Measurements from ENCODE around the gene PRR13. TPM values are rescaled to one million over a fixed set of nuclear protein-coding genes. Genes with fewer than 3 reads are reported as not detected.

The PRR13 gene
- 260 to 366 TPM (median 324 TPM) in 5 replicates for total RNA-seq (2022; extraction: Qiagen RNA extraction; ENCODE audit: low read depth)

GRCh38 chr12:53441040-53441833 is at the start of gene PRR13:
Gene PRR13, plus strand, starts transcription at chr12:53441734. Its CDS starts 981 bp downstream, at chr12:53442715.

GRCh38 chr12:53423597-53423996 is 17.9 kb upstream of the PRR13 start, which contains the start of gene AMHR2:
Gene AMHR2, plus strand, starts transcription at chr12:53423855. Its CDS starts 80 bp downstream, at chr12:53423935.

GRCh38 chr12:53451661-53452158 is 10.2 kb downstream of the PRR13 start, which contains the start of gene PCBP2:
Gene PCBP2, plus strand, starts transcription at chr12:53452102. Its CDS starts 2,699 bp downstream, at chr12:53454801.

Other genes with a start within 250 kb of the PRR13 start
- 0.29 to 0.63 TPM (median 0.42 TPM) in 5 replicates for gene ITGB7, start 234.5 kb upstream of the PRR13 start, total RNA-seq (2022; extraction: Qiagen RNA extraction; ENCODE audit: low read depth)
- 20.4 to 27.6 TPM (median 24.0 TPM) in 5 replicates for gene RARG, start 209.5 kb upstream of the PRR13 start, total RNA-seq (2022; extraction: Qiagen RNA extraction; ENCODE audit: low read depth)
- gene ESPL1, start 173.4 kb upstream of the PRR13 start, total RNA-seq (2022; extraction: Qiagen RNA extraction; ENCODE audit: low read depth), result 14.8 to 21.4 TPM (median 18.5 TPM) in 5 replicates
- 489 to 606 TPM (median 503 TPM) in 5 replicates for gene PFDN5, start 146.2 kb upstream of the PRR13 start, total RNA-seq (2022; extraction: Qiagen RNA extraction; ENCODE audit: low read depth)
- 73.5 to 107 TPM (median 90.2 TPM) in 5 replicates for gene MYG1, start 142.0 kb upstream of the PRR13 start, total RNA-seq (2022; extraction: Qiagen RNA extraction; ENCODE audit: low read depth)
- 74.5 to 81.6 TPM (median 77.1 TPM) in 5 replicates for gene AAAS, start 120.1 kb upstream of the PRR13 start, total RNA-seq (2022; extraction: Qiagen RNA extraction; ENCODE audit: low read depth)
- gene SP7, start 105.4 kb upstream of the PRR13 start, total RNA-seq (2022; extraction: Qiagen RNA extraction; ENCODE audit: low read depth), result 0.08 to 0.10 TPM (median 0.10 TPM) in 3 of 5 replicates, not detected in the others
- gene SP1, start 61.6 kb upstream of the PRR13 start, total RNA-seq (2022; extraction: Qiagen RNA extraction; ENCODE audit: low read depth), result 17.8 to 24.0 TPM (median 21.8 TPM) in 5 replicates
- 0.75 to 1.9 TPM (median 1.1 TPM) in 5 replicates for gene AMHR2, start 17.9 kb upstream of the PRR13 start, total RNA-seq (2022; extraction: Qiagen RNA extraction; ENCODE audit: low read depth)
- 605 to 635 TPM (median 619 TPM) in 5 replicates for gene PCBP2, start 10.4 kb downstream of the PRR13 start, total RNA-seq (2022; extraction: Qiagen RNA extraction; ENCODE audit: low read depth)
- 9.5 to 15.0 TPM (median 13.3 TPM) in 5 replicates for gene MAP3K12, start 57.7 kb downstream of the PRR13 start, total RNA-seq (2022; extraction: Qiagen RNA extraction; ENCODE audit: low read depth)
- gene TARBP2, start 59.5 kb downstream of the PRR13 start, total RNA-seq (2022; extraction: Qiagen RNA extraction; ENCODE audit: low read depth), result 43.1 to 57.7 TPM (median 51.0 TPM) in 5 replicates
- 0.85 TPM in 1 of 5 replicates, not detected in the others for gene NPFF, start 65.8 kb downstream of the PRR13 start, total RNA-seq (2022; extraction: Qiagen RNA extraction; ENCODE audit: low read depth)
- 17.7 to 20.4 TPM (median 18.5 TPM) in 5 replicates for gene ATF7, start 184.6 kb downstream of the PRR13 start, total RNA-seq (2022; extraction: Qiagen RNA extraction; ENCODE audit: low read depth)
- 626 to 703 TPM (median 647 TPM) in 5 replicates for gene ATP5MC2, start 234.3 kb downstream of the PRR13 start, total RNA-seq (2022; extraction: Qiagen RNA extraction; ENCODE audit: low read depth)